Rectal smooth muscle tissue (tissue), 1 donor: ENCODE data around the gene ABCB11.
"Not testable (repeated sequence)": the region's sequence is repeated elsewhere in the genome, so short reads cannot be mapped to it uniquely, and the experiment has no call there.

ENCODE experiments used
- H3K27ac ChIP-seq: one replicate; pipeline ENCODE4 v1.7.0; 2013; ENCODE audit warnings: low read depth, low read length, inconsistent platforms
- H3K27me3 ChIP-seq: one replicate; pipeline ENCODE4 v1.7.0; 2013; ENCODE audit warnings: low read length; ENCODE audit not compliant: control insufficient read depth, insufficient read depth
- H3K36me3 ChIP-seq: one replicate; pipeline ENCODE4 v1.7.0; 2013; ENCODE audit warnings: low read length; ENCODE audit not compliant: control insufficient read depth, insufficient read depth
- H3K4me1 ChIP-seq: one replicate; pipeline ENCODE4 v1.7.0; 2013; ENCODE audit warnings: low read length; ENCODE audit not compliant: control insufficient read depth, insufficient read depth
- H3K4me3 ChIP-seq: one replicate; pipeline ENCODE4 v1.7.0; 2013; ENCODE audit warnings: low read length
- H3K9ac ChIP-seq: one replicate; pipeline ENCODE4 v1.7.0; 2013; ENCODE audit warnings: low read length

The ABCB11 gene

GRCh38 chr2:169065422-169065821 is 34.3 kb upstream of the ABCB11 start:
- Histone ChIP-seq H3K27me3 (no peaks in the 10 kb centered on the region), H3K27ac (no peak overlapping the region), H3K4me1 (no peaks in the 10 kb centered on the region), H3K4me3 (no peak overlapping the region), H3K9ac (no peak overlapping the region), H3K36me3 (no peaks in the 10 kb centered on the region)

- not testable (repeated sequence) for H3K9ac ChIP-seq, H3K27ac ChIP-seq, H3K4me1 ChIP-seq, H3K4me3 ChIP-seq, H3K27me3 ChIP-seq, H3K36me3 ChIP-seq
These were observed 33.1 kb upstream of the ABCB11 start for GRCh38 chr2:169064199-169064598.

- not testable (repeated sequence) for H3K36me3 ChIP-seq, H3K27ac ChIP-seq, H3K9ac ChIP-seq, H3K4me1 ChIP-seq, H3K4me3 ChIP-seq, H3K27me3 ChIP-seq
These were observed 23.5 kb upstream of the ABCB11 start for GRCh38 chr2:169054575-169054974.

GRCh38 chr2:169050476-169051240 is 19.5 kb upstream of the ABCB11 start:
- H3K36me3 ChIP-seq, result no peaks in the 10 kb centered on the region
- H3K27ac ChIP-seq, result no peak overlapping the region
- H3K4me1 ChIP-seq, result no peaks in the 10 kb centered on the region
- H3K9ac ChIP-seq, result no peak overlapping the region
- no peak overlapping the region for H3K4me3 ChIP-seq
- no peaks in the 10 kb centered on the region for H3K27me3 ChIP-seq

- H3K4me3 ChIP-seq, result no peak overlapping the region
- H3K27ac ChIP-seq, result no peak overlapping the region
- no peak overlapping the region for H3K9ac ChIP-seq
- no peaks in the 10 kb centered on the region for H3K4me1 ChIP-seq
- no peaks in the 10 kb centered on the region for H3K27me3 ChIP-seq
- H3K36me3 ChIP-seq, result no peaks in the 10 kb centered on the region
These were observed 18.0 kb upstream of the ABCB11 start for GRCh38 chr2:169049142-169049541.

- Histone ChIP-seq H3K27ac (no peak overlapping the region), H3K4me3 (no peak overlapping the region), H3K9ac (no peak overlapping the region), H3K27me3 (no peaks in the 10 kb centered on the region), H3K36me3 (no peaks in the 10 kb centered on the region), H3K4me1 (no peaks in the 10 kb centered on the region)
These were observed 16.4 kb upstream of the ABCB11 start for GRCh38 chr2:169047256-169048250.

- H3K36me3 ChIP-seq, result no peaks in the 10 kb centered on the region
- no peak overlapping the region for H3K4me3 ChIP-seq
- H3K9ac ChIP-seq, result no peak overlapping the region
- H3K27me3 ChIP-seq, result no peaks in the 10 kb centered on the region
- no peaks in the 10 kb centered on the region for H3K4me1 ChIP-seq
- H3K27ac ChIP-seq, result no peak overlapping the region
These were observed 15.5 kb upstream of the ABCB11 start for GRCh38 chr2:169046440-169047151.

GRCh38 chr2:169042856-169043255 is 11.7 kb upstream of the ABCB11 start:
- H3K9ac ChIP-seq, result no peak overlapping the region
- H3K4me1 ChIP-seq, result no peaks in the 10 kb centered on the region
- no peak overlapping the region for H3K27ac ChIP-seq
- H3K4me3 ChIP-seq, result no peak overlapping the region
- no peaks in the 10 kb centered on the region for H3K36me3 ChIP-seq
- H3K27me3 ChIP-seq, result no peaks in the 10 kb centered on the region

GRCh38 chr2:169041594-169041993 is 10.5 kb upstream of the ABCB11 start:
- Histone ChIP-seq H3K4me3 (no peak overlapping the region), H3K9ac (no peak overlapping the region)

GRCh38 chr2:169039702-169040101 is 8.6 kb upstream of the ABCB11 start:
- Histone ChIP-seq H3K4me3 (no peak overlapping the region), H3K27me3 (no peaks in the 10 kb centered on the region), H3K27ac (no peak overlapping the region), H3K9ac (no peak overlapping the region), H3K4me1 (no peaks in the 10 kb centered on the region), H3K36me3 (no peaks in the 10 kb centered on the region)

More at GRCh38 chr2:169041594-169041993, 10.5 kb upstream of the ABCB11 start:
- Histone ChIP-seq H3K4me1 (no peaks in the 10 kb centered on the region), H3K27me3 (no peaks in the 10 kb centered on the region), H3K27ac (no peak overlapping the region), H3K36me3 (no peaks in the 10 kb centered on the region)

GRCh38 chr2:169038338-169038757 is 7.2 kb upstream of the ABCB11 start:
- Histone ChIP-seq H3K4me1 (no peaks in the 10 kb centered on the region), H3K27me3 (no peaks in the 10 kb centered on the region), H3K4me3 (no peak overlapping the region), H3K36me3 (no peaks in the 10 kb centered on the region), H3K27ac (no peak overlapping the region), H3K9ac (no peak overlapping the region)

- Histone ChIP-seq H3K4me1 (no peaks in the 10 kb centered on the region), H3K36me3 (no peaks in the 10 kb centered on the region), H3K4me3 (no peak overlapping the region), H3K27me3 (no peaks in the 10 kb centered on the region), H3K9ac (no peak overlapping the region), H3K27ac (no peak overlapping the region)
These were observed 5.8 kb upstream of the ABCB11 start for GRCh38 chr2:169036736-169037440.
